ENCODE measurements around the gene GLB1L3.

Gene GLB1L3

DNA sequence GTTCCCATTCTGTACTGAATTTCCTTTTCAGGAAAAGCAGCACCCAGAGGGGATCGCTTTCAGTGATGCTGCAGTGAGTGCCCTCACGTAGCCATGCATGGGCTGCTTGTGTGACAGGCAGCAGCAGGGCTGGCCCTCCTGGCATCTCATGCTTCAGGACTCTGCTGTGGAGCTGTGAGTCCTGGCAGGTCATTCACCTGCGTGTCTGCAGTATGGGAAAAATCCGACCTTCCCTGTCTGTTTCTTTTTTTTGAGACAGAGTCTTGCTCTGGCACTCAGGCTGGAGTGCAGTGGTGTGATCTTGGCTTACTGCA, 69.0 kb downstream of the GLB1L3 start:
- no peak for DNase-seq

DNA sequence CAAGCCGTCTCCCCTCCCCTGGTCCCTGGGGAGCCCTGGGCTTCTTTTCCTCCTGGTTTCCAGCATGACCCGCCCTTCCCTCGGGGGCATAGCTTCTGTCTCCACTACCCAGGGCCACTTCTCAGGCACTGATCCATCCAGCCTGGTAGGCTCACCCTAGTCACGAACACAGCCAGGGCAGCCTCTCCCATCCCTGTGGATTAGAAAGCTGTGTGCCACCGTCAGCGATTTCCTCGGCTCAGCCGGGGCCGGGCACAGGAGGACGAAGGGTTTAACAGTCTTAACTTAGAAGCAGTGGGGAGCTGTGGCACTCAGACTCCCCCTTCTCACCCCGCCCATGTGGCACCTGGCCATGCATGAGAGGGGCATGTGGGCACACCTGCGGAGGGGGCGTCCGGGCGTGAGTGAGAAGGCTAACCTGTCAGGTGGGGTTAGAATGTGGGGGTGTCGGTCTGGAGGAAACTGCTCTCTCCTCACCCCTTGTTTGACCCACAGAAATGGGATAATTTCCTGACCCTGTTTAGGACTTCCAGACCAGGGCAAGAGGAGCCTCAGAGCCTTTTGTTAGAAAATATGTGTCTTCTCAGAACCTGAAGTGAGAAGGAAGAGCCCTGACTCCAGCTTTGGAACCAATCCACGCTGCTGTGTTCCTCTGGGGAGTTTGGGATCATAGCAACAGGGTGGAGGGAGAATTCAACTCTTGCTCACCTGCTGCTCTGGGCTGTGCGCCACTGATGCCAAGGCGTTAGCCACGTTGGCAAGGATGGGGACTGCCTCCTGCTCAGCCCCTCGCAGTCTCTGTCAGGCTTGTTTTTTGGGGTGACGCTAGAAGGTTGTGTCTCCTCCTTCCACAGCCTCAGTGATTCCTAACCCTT, 70.2 kb downstream of the GLB1L3 start:
- no peak for DNase-seq

DNA sequence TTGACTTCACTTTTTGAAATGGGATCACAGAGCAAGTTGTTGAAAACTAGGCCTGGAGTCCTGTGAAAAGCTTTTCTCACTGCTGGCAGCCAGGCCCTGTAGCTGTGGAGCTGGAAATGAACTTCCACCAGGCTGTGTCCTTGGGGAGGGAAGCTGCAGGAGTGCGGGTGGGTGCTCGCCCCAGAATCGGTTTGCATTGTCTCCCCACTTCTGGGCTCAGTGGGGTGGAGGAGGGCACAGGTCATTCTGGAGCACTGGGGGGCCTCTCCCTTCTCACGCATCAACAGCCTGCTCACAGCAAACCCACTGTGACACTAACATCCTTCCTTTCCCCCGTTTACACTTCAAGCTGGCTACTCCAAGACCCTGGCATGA, 70.8 kb downstream of the GLB1L3 start:
- no peak for DNase-seq

DNA sequence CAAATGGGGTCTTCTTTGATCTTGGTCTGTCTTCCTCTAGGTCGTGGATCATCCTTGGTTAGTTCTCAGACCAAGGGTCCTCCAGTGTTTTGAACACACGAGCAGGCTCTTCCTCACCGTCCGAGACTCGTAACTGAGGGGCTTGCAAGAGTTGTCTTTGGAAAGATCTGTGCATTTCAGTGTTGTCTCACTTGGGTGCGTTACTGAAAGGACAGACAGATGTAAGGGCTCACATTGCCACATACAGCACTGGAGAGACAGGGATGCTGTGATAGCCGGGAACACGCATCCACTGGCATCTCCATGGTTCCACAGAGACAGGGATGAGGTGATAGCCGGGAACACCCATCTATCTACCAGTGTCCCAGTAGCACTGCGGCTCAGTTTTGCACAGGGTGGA, 71.3 kb downstream of the GLB1L3 start:
- DNase-seq: no peak

DNA sequence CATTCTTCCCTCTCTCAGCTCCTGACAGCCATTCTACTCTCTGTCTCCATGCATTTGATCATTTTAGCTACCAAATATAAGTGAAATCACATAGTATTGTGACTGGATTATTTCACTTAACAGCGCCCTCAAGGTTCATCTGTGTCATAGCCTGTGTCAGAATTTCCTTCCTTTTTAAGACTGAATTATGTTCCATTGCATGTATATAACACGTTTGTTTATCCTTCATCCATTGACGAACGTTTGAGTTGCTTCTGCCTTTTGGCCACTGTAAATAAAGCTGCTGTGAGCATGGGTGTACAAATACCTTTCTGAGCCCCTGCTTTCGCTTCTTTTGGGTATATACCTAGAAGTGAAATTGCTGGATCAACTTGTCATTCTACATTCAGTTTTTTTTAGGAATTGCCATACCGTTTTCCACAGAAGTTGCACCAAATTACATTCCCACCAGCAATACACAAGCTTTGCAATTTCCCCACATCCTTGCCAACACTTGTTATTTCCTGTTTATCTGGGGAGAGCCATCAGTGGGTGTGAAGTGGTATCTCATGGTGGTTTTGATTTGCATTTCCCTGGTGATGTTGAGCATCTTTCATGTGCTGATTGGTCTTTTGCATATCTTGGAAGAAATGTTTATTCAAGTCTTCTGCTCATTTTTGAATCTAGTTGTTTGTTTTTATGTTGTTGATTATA, 73.1 kb downstream of the GLB1L3 start:
- DNase-seq: no peak

DNA sequence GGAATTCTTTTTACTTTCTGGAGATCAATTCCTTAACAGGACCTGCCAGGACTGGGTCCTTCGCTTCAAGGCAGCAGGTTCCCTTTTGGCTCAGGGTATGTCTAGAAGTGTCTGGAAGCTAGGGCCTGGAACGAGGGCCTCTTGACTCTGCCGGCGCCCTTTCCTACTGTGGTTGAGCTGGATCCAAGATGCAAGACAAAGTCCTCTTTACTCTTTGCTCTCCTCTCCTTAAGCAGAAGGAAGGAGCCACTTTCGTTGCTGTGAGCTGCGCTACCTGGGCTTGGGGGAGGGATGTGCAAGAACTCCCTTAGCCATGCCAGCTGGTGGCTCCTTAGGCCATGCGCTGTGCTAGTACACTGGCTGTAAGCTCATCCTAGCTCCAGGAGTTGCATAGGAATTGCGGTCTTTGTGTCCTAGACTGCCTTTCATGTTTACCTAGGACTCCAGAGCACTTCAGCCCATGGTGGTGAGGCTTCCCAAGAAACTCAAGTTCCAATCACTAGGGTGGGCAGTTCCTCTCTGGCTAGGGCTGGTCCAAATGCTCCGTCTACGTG, 73.7 kb downstream of the GLB1L3 start:
- DNase-seq: no peak

DNA sequence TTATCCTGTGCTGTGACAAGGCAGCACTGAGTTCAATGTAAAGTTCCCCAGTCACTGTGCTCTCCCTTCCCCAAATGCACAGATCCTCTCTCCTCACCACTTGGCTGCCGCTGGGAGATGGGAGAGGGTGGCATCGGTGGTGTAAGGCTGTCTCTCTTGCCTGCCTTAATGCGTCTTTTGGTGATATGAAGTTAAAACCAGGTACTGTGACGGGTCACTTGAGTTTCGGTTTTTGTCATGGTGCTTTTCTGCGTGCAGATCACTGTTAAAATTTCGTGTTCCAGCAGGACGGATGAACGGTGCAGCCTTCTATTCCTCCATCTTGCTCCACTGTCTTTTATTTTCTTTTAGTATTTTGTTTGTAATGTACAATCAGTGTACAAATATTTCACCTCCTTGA, 74.2 kb downstream of the GLB1L3 start:
- DNase-seq: no peak

DNA sequence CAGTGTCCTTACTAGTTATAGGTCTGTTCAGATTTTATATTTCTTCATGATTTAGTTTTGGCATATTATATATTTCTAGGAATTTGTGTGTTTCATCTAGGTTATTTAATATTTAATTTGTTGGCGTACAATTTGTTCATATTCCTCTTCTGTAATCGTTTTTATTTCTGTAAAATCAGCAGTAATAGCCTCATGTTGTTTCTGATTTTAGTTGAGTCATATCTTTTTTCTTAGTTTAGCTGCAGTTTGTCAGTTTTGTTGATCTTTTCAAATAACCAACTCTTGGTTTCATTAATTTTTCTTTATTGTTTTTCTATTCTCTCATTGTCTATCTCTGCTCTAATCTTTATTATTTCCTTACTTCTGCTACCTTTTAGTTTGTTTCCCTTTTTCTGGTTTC, 75.9 kb downstream of the GLB1L3 start:
- DNase-seq: no peak

DNA sequence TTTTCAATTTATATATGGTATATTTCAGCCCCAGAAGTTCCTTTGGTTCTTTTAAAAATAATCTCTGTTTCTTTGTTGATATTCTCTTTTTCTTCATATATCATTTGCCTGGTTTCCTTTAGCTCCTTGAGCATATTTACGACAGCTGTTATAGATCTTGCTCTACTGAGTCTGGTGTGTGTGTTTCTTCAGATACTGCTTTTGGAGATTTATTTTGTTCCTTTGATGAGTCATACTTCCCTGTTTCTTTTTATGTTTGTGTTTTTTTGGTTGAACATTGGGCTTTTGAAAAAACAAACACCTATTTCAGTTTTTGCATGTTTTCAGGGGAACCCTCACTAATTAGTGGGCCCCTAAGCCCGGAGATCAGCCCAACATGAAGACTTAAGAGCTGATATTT, 79.0 kb downstream of the GLB1L3 start:
- no peak for DNase-seq

DNA sequence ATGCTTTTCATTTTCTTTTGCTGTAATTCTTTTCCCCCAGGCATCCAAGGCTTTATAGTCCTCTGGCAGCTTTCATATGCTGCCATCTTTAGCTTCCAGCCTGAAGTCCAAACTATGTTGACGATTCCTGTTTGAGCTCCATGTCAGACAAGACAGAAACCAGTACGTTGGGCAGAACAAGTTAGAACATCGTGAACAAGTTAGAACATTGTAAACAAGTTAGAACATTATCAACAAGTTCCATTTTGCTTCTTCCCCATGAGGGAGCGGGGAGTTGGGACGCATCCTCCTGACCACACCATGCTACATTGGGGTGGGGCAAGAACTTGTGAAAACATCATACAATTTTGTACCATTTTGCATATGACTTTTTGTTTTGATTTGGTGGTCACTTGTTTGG, 79.5 kb downstream of the GLB1L3 start:
- DNase-seq: no peak

DNA sequence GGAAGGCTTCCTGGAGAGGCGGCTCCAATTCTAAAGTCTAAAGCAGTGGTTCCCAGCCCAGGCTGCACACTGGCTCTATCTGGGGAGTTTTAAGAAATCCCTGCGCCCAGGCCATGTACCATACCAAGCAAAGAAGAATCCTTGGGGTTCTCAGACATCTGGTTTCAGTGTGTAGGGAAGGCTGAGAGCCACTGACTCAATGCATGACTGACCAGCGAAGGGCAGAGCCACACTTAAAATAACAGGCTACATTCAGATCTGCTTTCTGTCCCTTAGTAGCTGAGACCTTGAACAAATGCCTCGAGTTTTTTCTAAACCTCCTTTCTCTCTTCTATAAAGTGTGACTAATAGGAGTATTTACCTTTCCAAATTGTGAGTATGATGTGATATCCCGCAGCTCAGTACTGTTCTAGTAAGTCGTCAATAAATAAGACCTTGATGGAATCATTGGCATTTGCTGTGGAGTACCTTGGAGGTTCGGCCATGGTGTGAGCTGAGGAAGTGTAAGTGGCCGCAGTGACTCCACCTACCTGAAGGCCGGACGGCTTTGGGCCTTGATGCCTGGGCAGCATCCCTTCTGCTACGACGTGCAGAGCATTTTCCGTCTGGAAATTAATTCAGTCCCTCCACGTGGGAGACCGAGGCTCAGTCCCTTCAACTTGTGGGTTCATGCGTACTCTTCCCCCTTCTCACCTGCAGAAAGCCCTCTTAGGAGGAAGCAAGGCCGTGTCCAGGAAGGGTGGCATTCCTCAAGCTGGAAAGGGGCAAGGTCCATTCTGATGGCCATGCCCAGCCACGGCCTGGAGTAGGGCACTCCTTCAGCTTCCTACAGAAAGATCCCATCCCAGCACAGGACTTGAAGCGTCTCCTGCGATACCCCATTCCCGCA, 80.7 kb downstream of the GLB1L3 start:
- DNase-seq: no peak

DNA sequence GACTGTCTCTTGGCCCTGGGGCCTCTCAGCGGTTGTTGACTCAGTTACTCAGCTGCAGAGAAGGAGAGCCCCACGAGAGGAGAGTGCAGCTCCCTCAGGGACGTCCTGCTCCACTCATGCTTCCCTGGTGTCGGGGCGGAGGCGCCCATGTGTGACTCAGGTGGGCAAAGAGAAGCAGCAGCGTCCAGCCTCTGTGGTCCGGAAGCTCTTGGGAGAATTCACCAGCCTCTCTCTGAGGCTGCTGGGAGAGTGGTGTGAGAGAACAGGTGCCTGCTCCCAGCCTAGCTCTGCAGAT, 81.3 kb downstream of the GLB1L3 start:
- DNase-seq: no peak

DNA sequence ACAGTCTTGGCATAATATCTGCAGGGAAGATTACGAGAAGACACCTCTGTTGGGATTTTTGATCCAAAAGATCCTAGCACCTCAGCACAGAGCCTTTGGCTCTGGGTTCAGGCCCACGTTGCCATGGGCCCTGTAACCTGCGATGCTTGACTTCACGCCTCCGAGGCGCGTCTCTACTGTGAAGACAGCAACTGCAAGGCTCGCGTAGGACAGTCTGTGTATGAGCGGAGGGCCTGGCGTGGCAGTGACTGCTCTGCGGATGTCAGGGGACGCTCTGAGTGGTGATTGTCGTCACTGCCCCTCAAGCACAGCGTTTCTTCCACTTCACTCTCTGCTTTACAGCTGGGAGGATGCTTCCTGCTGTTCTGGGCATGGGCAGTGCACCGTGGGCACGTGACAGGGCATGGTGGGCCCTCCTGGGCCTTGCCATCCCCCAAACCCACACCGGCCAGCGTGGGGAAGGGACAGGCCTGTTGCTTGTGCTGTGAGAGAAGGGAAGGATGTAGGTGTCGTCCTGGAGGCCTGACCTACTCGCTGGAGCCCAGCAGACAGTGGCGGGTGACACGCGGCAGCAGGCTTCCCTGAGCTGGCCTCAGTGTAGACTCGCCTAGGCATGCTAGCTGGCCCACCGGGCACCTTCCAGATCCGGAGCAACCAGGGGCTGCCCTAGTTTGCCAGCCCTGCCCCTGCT, 82.1 kb downstream of the GLB1L3 start:
- no peak for DNase-seq

DNA sequence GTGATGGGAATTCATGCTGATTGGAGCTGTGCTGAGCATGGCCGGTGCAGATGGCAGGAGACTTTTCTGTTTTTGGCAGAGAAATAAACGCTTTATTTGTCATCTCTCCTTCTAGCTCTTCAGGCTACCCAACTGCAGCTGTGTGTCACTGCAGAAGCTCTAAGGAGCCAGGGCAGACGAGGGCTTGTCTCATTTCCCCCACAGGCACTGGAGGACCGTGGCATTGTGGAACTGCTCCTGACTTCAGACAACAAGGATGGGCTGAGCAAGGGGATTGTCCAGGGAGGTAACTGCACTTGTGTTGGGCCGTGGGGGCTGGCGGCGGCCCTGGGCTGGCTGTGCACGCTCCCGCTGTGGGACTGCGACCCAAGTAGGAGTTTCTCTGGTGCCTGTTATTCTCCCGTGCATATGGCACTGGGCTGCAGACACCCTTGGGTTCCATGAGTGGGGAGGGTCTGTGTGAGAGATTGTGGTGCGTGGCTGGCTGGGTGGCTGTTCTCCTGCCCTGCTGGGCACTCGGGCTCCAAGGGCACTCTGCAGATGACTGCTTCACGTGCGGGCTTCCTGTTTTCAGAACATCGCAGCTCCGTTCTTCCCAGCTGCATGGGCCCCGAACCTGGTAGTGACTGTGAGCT, 82.8 kb downstream of the GLB1L3 start:
- DNase-seq: no peak

DNA sequence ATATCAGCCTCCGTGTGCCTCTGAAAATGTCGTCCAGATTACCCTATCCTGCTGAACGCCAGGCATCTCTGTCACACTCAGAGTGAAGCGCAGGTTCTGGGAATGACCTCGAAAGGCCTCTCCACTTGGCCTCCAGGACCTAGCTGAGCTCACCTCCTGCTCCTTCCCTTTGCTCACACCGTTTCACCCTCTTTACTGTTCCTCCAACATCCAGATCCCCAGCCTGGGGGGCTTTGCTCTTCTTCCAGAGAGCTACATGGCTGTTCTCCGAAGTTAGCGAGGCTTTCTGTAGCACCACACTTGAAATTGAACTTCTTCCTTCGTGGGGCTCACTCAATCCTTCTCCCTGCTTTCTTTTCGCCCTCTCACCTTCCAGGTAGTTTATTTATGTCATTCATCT, 83.5 kb downstream of the GLB1L3 start:
- no peak for DNase-seq

DNA sequence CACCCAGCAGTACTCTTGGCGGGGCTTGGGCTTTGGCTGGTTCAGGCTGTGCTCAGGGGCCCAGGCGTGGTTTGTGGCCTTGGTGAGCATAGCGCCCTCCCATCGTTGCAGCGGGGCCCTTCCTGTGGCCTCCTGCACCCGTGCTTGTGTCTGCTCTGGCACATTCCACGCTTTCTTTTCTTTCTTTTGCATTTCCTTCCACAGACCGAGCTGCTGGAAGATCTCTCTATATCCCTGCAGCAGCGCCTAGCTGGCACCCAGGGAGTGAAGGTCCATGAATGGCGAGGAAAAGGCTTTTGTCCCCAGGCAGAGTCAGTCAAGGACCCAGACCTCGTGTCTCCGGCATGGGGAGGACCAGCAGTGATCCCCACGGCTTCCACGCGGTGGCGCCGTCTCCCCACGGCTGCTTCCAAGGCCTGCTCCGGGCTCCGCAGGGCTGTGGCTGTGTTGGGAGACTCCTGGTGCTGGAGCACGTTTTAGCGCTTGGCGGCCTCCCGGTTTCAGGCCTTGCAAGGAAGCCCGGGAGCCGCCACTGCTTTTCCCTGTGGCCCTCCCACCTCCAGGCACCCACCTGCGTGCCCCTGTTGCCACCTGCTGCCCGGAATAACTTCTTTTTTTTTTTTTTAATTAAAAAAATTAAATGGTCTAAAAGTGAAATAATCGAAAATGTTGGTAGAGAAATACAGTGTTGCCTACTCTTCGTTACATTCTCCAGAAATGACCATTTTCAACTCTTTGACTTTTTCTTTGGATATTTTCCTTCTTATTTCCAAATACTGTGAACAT, 84.1 kb downstream of the GLB1L3 start:
- DNase-seq: peak; percentile 68

DNA sequence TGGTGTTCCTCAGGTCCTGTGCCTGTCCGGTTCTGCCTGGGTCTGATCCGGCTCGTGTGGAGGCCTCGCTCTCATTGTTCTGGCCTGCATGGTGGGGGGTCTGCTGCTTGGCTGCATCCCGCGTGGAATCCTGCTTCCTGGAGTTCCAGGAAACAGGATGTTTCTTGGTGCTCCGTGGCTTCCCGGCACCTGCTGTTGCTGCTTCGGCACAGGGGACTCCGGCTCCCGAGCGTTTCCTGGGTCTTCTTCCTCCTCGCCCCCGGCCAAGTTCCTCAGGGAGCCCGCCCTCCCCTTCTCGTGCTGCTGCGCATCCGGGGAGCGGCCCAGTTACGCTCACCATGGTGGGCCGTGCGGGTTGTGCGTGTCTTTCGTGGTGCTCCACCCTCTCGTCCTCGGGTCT, 85.5 kb downstream of the GLB1L3 start:
- no peak for DNase-seq

DNA sequence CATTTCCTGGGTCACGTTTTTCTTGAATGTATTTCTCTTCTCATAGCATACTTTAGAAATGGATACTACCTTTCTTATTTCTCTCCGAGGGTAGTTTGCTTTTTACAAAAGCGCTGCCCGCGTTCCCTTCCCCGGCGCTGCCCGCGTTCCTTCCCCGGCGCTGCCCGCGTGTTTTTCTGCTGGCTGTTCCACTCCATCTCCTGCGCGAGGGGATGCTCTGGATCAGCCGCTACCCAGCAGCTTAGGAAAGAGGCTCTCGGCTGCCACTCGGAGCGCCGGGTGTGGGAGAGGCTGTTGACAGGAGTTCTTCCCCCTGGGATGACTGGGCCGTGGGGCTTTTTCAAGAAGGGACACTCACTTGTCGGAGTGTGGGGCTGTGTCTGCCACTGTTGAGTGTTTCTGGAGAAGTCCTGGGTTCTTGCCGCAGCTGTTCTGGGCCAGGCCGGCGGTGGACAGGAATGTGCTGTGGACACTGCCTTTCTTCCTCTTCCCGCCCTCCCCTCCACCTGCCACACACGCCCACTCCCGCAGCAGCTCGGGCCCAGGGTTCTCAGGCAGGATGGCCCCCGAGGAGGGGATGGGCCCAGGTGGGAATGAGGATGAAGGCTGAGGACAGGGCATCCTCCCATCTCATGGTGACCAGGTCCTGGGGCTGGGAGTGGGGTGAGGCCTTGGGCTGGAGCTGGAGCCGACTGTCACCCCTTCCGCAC, 86.2 kb downstream of the GLB1L3 start:
- DNase-seq: no peak

DNA sequence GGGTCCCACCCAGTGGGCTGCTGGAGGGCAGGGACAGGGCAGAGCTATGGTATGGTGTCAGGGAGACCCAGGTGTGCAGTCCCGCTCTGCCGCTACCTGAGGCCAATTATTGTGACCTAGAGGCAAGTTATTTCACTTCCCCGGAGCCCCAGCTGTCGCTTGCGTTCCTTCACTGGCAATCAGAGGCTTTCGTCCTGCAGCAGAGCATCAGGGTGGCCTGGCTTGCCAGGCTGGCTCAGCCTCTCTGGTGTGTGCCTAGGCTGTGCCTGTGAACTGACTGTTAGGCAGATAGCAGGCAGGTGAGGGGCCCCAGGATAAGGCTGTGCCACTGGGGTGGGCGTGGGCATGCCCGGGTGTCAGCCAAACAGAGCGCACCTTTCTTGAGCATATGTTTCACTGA, 87.0 kb downstream of the GLB1L3 start:
- DNase-seq: no peak

DNA sequence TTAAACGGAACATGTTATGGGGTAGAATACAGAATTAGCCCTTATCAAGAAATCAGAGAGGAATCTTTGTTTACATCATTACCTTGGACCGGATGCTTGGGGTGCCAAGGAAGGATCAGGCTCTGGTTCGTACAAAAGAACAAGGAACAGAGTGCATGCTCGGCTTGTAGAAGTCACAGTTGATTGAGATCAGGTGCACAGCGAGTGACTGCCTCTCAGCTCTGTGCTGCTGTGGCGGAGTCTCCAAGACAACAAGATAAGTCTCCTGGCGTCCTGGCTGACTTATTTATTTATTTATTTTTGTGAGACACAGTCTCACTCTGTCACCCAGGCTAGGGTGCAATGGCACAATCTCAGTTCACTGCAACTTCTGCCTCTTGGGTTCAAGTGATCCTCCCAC, 87.4 kb downstream of the GLB1L3 start:
- no peak for DNase-seq

DNA sequence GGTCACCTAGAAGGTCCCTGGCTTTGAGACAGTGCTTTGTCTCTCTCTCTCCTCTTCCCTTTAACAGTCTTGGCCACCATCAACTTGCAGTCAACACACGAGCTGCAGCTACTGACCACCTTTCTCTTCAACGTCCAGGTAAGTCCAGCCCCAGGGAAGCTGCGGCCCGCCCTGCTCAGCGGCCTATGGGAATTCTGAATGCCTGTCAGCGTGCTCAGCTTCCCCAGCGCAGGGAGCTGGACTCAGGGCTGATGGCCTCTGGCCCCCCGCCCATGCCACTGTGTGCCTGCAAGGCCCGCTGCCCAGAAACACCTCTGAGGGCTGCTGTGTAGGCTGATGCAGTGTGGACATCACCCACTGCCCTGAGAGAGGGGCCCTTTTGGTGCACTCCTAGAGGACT, 88.1 kb downstream of the GLB1L3 start:
- no peak for DNase-seq
